ENCODE measurements around the gene GPR55.

GPR55 gene

GRCh38 chr2:230914886-230915285 lies 10.2 kb downstream of the GPR55 start:
- DNase-seq = no peak

DNA sequence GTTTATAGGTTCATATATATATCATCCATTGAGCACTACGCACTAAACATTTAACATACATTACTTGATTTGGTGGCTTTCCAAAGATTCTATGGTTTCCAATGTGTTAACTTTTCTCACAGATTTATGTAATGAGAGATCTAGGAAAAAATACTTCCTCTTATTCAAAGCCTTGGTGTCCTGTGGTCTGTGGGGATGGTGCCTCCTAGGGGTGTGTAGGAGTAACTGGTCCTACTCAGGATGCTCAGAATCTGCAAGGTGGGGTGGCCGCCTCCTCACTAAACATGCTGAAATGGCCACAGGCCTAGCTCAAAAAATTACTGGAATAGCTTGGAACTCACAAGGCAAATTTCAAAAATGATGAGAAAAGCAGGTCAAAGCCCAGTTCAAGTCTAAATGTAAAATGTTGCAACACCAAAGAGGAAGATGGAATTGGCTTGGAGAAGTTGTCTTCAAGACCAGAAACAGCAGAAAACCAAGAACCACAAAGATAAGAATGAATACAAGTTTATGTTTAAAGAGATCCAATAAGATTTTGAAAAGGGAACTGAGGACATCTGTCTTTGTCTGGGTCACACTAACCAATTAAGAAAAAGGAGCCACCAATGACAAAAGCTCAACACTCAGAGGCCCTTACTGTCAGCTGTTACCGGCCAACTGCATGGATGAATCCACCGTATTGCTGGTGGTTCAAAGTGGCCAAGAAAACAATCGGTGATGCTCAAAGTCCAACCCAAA lies 11.5 kb downstream of the GPR55 start:
- no peak for DNase-seq

DNA sequence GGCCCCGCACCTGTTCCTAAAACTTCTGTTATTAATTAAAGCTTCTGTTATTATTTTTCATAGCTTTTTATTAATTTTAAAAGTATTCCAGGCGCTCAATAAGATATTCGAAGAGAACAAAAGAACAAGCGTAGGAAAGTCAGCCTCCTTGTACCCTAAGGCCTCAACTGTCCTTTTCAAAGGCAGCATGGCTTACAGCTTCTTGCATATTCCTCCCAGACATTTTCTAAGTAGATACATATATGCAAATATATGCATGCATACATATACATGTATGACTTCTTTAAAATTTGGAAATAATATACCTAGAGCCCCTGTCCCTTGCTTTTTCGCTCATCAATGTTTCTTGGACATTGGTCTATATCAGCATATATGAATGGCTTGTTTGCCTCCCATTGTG lies 12.3 kb downstream of the GPR55 start:
- DNase-seq = no peak

GRCh38 chr2:230912046-230912445 lies 13.0 kb downstream of the GPR55 start:
- no peak for DNase-seq

GRCh38 chr2:230910546-230911177 lies 14.4 kb downstream of the GPR55 start:
- no peak for DNase-seq

GRCh38 chr2:230909841-230910545 lies 15.0 kb downstream of the GPR55 start:
- no peak for DNase-seq

- peak in 1 of 2 experiments; percentile 59 for DNase-seq
Measured at GRCh38 chr2:230908595-230909191, 16.3 kb downstream of the GPR55 start.

GRCh38 chr2:230908092-230908594 lies 16.9 kb downstream of the GPR55 start:
- DNase-seq = no peak

DNA sequence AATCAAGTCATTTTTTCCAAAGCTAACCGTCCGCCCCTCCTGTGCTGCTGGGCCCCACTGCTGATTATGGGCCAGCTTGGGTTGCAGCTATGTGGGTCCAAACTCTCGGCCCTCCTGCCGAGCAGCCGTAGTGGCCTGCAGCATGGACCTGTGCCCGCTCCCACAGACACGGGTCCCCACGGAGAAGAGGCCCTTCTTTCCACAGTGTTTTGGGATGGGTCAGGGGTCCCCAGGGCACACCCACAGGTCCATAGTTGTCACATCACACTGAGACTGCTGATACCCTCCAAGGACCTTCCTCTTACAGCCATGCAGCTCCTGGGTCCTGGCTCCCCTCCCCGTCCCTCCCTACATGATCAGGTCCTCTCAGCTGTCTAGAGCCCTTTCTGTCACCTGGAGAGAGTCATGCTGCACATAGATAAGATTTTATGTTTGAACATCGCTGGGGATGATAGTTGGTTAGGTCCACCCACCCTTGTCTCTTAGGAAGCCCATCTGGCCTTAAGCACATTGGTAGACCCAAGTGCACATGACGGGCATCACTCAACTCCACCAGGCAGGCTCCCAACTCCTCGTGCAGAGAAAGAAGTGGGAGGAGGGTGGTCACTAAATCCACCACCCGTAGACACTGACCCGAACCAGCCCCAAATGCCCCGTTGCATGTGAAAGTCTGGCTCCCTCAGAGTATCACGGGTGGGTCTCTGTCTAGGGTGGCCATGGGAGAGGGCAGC lies 17.5 kb downstream of the GPR55 start:
- DNase-seq = no peak

- DNase-seq = no peak
Measured at GRCh38 chr2:230906471-230907230, 18.4 kb downstream of the GPR55 start.

- DNase-seq = no peak
Measured at GRCh38 chr2:230905448-230906421, 19.3 kb downstream of the GPR55 start.

GRCh38 chr2:230904856-230905447 lies 20.1 kb downstream of the GPR55 start:
- DNase-seq = no peak

DNA sequence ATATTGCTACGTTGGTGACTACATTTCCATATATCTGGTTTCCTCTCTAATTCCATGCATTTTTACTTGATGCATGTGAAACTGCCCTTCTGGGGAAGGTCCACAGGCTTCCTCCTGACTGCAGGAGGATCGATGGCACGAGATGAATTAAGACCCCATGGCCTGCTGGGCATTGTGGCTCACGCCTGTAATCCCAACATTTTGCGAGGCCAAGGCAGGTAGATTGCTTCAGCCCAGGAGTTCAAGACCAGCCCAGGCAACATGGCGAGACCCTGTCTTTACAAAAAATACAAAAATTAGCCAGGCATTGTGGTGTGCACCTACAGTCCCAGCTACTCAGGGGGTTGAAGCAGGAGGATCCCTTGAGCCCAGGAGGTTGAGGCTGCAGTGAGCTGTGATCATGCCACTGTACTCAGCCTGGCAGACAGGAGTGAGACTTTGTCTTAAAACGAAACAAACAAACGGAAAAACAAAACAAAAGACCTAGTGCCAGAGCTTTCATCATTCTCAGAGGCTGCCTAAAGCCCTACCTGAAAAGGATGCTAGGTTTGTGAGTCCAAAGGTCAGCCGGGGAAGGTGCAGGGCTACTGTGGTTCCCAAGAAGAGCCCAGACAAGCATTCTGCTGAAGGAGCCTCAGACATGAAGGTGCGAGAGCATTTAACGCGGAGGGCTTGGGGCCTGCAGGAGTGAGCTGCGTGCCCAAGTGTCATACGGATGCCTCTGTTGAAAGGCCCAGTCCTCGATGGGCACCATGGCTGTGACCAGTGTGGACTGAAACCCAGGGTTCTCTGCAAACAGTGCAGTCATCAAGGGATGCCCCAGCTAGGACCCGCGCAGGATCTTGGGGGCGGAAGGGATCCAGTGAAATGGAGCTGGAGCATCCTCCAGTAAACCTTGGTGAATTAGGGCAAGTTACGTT lies 21.6 kb downstream of the GPR55 start:
- no peak for DNase-seq

DNA sequence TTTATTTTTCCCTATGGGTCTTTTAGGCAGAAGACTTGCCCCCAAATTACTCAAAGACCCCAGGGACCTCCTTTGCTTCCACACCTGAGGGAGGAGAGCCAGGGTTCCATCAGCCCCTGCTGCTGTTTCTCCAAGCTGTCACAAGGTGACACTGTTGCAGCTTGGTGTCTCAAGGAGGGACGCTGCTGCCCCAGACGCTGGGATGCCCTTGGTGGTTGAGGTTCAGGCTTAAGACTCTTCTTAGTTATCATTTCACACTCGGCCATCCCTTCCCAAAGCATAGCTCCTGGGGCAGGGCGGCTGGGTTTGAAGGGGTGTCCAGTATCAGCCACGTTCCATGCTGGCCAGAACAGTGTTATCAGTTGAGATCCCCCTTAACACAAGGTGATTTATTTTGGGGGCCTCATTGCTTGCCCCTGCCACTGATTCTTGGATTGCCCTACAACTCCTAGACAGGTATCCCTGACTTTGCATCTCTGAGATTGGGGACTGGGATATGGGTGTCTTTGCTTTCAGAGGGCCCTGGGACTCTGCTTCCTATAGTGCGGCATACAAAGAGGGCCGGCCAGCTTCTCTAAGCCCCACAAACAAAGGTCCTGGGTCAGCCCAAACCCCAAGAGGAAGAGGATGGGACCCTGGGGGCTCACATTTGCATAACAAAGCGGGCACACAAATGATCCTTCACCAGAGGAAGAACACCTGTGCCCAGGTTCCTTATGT lies 22.7 kb downstream of the GPR55 start:
- peak; percentile 46 to 59 for DNase-seq

DNA sequence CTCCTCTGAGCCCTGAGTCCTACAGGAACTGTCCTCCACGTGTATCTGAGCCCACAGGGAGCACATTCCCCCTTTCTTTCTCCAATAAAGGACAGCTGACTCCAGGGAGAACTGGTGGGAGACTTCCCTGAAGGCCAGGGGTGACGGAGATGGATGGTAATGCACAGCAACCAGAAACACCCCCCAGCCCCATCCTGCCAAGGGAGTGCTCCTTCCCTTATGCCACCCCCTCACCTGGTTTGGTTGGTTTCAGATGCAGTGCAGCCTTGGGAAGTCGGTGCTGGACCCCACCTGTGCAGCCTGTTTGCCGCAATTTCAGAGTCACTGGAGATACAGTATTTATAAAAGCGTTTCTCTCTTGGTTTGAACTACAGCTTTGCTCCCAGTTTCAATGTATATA lies 24.0 kb downstream of the GPR55 start:
- DNase-seq = no peak

DNA sequence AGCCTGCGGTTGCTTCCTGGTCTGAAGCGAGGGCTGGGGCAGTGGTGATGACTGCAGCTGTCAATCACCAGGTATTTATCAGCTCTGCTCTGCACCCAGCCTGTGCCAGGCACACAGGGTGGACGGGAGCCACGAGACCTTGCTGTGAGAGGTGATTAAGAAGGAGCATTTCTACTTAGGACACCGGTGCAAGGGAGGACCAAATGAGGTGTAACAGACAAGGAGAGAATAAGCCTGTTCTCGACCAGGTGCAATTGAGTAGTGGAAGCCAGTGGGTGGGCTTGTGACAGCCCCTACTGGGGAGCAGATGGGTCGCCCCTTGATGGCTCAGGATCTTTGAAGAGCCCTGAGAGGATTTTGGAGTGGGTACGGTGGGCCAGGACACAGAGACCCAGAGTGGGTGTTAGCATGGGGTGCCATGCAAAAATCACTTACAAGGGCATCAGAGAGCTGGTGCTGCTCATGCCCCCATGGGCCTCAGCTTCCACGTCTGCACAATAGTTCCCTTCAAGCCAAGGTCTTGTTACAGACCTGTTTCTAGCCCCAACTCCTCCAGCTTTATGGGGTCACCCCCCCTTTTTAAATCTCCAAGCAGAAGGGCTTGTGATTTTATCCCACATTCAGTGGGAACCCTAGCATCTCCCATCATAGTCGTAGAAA lies 24.6 kb downstream of the GPR55 start:
- no peak for DNase-seq

DNA sequence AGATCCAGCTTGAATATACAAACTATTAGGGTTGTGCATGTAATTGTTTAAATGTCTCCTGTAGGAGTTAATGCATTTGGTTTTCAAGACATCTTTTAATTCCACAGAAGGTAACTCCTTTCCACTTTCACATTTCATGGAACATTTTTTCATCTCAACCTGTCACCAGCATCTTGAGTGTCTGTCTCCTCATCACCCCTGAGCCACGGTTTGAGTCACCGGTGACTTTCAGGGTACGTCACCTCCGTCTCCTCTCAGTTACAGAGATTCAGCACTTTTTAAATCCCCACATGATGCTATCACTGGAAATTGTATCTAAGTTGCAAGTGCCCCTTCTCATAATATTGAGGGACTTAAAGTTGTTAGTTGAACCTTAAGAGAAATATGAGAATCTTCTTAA lies 25.3 kb downstream of the GPR55 start:
- no peak for DNase-seq

- DNase-seq = no peak
Measured at GRCh38 chr2:230899287-230899686, 25.8 kb downstream of the GPR55 start.
